ENCODE results near the gene MOG.
"Not testable (repeated sequence)": the region's sequence is repeated elsewhere in the genome, so short reads cannot be mapped to it uniquely, and the experiment has no call there.

MOG gene

GRCh38 chr6:29649701-29650673 is 6.9 kb upstream of the MOG start:
- no peaks in the 10 kb centered on the region for H3K9me3 ChIP-seq (replicated peaks; ENCODE audit: low read length)
- H3K36me3 ChIP-seq (ENCODE audit: insufficient read depth, low read length) = no peaks in the 10 kb centered on the region
- H3K27me3 ChIP-seq (ENCODE audit: control insufficient read depth, insufficient read depth, low read length) = peaks cover 5% of the 10 kb centered on the region
- H3K9ac ChIP-seq (ENCODE audit: low read depth, low read length) = peak overlapping the region; percentile 67
- no peaks in the 10 kb centered on the region for H3K4me1 ChIP-seq (ENCODE audit: control insufficient read depth, insufficient read depth, low read length)
- peak overlapping the region; percentile 84 for H3K4me2 ChIP-seq (ENCODE audit: low read length)
- H3K4me3 ChIP-seq (ENCODE audit: low read length) = peak overlapping the region; percentile 69

GRCh38 chr6:29651413-29652197 is 5.3 kb upstream of the MOG start:
- no peak overlapping the region for H3K4me2 ChIP-seq (ENCODE audit: low read length)
- H3K9me3 ChIP-seq (replicated peaks; ENCODE audit: low read length) = no peaks in the 10 kb centered on the region
- no peaks in the 10 kb centered on the region for H3K4me1 ChIP-seq (ENCODE audit: control insufficient read depth, insufficient read depth, low read length)
- H3K36me3 ChIP-seq (ENCODE audit: insufficient read depth, low read length) = no peaks in the 10 kb centered on the region
- H3K4me3 ChIP-seq (ENCODE audit: low read length) = no peak overlapping the region
- H3K27me3 ChIP-seq (ENCODE audit: control insufficient read depth, insufficient read depth, low read length) = peaks cover 20% of the 10 kb centered on the region
- no peak overlapping the region for H3K9ac ChIP-seq (ENCODE audit: low read depth, low read length)

GRCh38 chr6:29652198-29652584 is 4.7 kb upstream of the MOG start:
- Histone ChIP-seq H3K4me2 (ENCODE audit: low read length) (no peak overlapping the region), H3K4me3 (ENCODE audit: low read length) (no peak overlapping the region), H3K27me3 (ENCODE audit: control insufficient read depth, insufficient read depth, low read length) (peaks cover 23% of the 10 kb centered on the region), H3K4me1 (ENCODE audit: control insufficient read depth, insufficient read depth, low read length) (no peaks in the 10 kb centered on the region), H3K36me3 (ENCODE audit: insufficient read depth, low read length) (no peaks in the 10 kb centered on the region), H3K9me3 (replicated peaks; ENCODE audit: low read length) (no peaks in the 10 kb centered on the region), H3K9ac (ENCODE audit: low read depth, low read length) (no peak overlapping the region)

GRCh38 chr6:29653452-29654038 is 3.3 kb upstream of the MOG start:
- H3K36me3 ChIP-seq (ENCODE audit: insufficient read depth, low read length) = no peaks in the 10 kb centered on the region
- no peaks in the 10 kb centered on the region for H3K4me1 ChIP-seq (ENCODE audit: control insufficient read depth, insufficient read depth, low read length)
- peaks cover 23% of the 10 kb centered on the region for H3K27me3 ChIP-seq (ENCODE audit: control insufficient read depth, insufficient read depth, low read length)
- H3K9ac ChIP-seq (ENCODE audit: low read depth, low read length) = no peak overlapping the region
- no peak overlapping the region for H3K4me2 ChIP-seq (ENCODE audit: low read length)
- H3K4me3 ChIP-seq (ENCODE audit: low read length) = no peak overlapping the region
- H3K9me3 ChIP-seq (replicated peaks; ENCODE audit: low read length) = no peaks in the 10 kb centered on the region

GRCh38 chr6:29655658-29656057 is 1.2 kb upstream of the MOG start:
- Histone ChIP-seq H3K4me1 (ENCODE audit: control insufficient read depth, insufficient read depth, low read length) (no peaks in the 10 kb centered on the region), H3K9ac (ENCODE audit: low read depth, low read length) (no peak overlapping the region), H3K4me3 (ENCODE audit: low read length) (no peak overlapping the region), H3K36me3 (ENCODE audit: insufficient read depth, low read length) (no peaks in the 10 kb centered on the region), H3K27me3 (ENCODE audit: control insufficient read depth, insufficient read depth, low read length) (peaks cover 26% of the 10 kb centered on the region), H3K4me2 (ENCODE audit: low read length) (no peak overlapping the region), H3K9me3 (replicated peaks; ENCODE audit: low read length) (no peaks in the 10 kb centered on the region)

- Histone ChIP-seq H3K9me3 (replicated peaks; ENCODE audit: low read length) (no peaks in the 10 kb centered on the region), H3K4me1 (ENCODE audit: control insufficient read depth, insufficient read depth, low read length) (no peaks in the 10 kb centered on the region), H3K27me3 (ENCODE audit: control insufficient read depth, insufficient read depth, low read length) (peaks cover 27% of the 10 kb centered on the region), H3K9ac (ENCODE audit: low read depth, low read length) (no peak overlapping the region), H3K4me2 (ENCODE audit: low read length) (no peak overlapping the region), H3K36me3 (ENCODE audit: insufficient read depth, low read length) (no peaks in the 10 kb centered on the region), H3K4me3 (ENCODE audit: low read length) (no peak overlapping the region)
Measured at GRCh38 chr6:29656157-29656556, 735 bp upstream of the MOG start.

GRCh38 chr6:29661071-29661470 is 4.2 kb downstream of the MOG start:
- H3K4me1 ChIP-seq (ENCODE audit: control insufficient read depth, insufficient read depth, low read length) = no peaks in the 10 kb centered on the region
- peaks cover 31% of the 10 kb centered on the region for H3K27me3 ChIP-seq (ENCODE audit: control insufficient read depth, insufficient read depth, low read length)
- H3K9me3 ChIP-seq (replicated peaks; ENCODE audit: low read length) = no peaks in the 10 kb centered on the region

GRCh38 chr6:29661502-29662141 is 4.7 kb downstream of the MOG start:
- H3K9ac ChIP-seq (ENCODE audit: low read depth, low read length); H3K36me3 ChIP-seq (ENCODE audit: insufficient read depth, low read length); H3K4me1 ChIP-seq (ENCODE audit: control insufficient read depth, insufficient read depth, low read length); H3K4me3 ChIP-seq (ENCODE audit: low read length); H3K4me2 ChIP-seq (ENCODE audit: low read length); H3K9me3 ChIP-seq (replicated peaks; ENCODE audit: low read length): not testable (repeated sequence)
- H3K27me3 ChIP-seq (ENCODE audit: control insufficient read depth, insufficient read depth, low read length) = peaks cover 31% of the 10 kb centered on the region

More at GRCh38 chr6:29661071-29661470, 4.2 kb downstream of the MOG start:
- Histone ChIP-seq H3K4me3 (ENCODE audit: low read length) (no peak overlapping the region), H3K9ac (ENCODE audit: low read depth, low read length) (no peak overlapping the region), H3K4me2 (ENCODE audit: low read length) (no peak overlapping the region), H3K36me3 (ENCODE audit: insufficient read depth, low read length) (no peaks in the 10 kb centered on the region)

GRCh38 chr6:29663300-29664042 is 6.6 kb downstream of the MOG start:
- Histone ChIP-seq H3K4me3 (ENCODE audit: low read length) (no peak overlapping the region), H3K9me3 (replicated peaks; ENCODE audit: low read length) (no peaks in the 10 kb centered on the region), H3K9ac (ENCODE audit: low read depth, low read length) (no peak overlapping the region), H3K27me3 (ENCODE audit: control insufficient read depth, insufficient read depth, low read length) (peaks cover 41% of the 10 kb centered on the region), H3K36me3 (ENCODE audit: insufficient read depth, low read length) (no peaks in the 10 kb centered on the region), H3K4me2 (ENCODE audit: low read length) (no peak overlapping the region), H3K4me1 (ENCODE audit: control insufficient read depth, insufficient read depth, low read length) (no peaks in the 10 kb centered on the region)

- Histone ChIP-seq H3K9me3 (replicated peaks; ENCODE audit: low read length) (no peaks in the 10 kb centered on the region), H3K27me3 (ENCODE audit: control insufficient read depth, insufficient read depth, low read length) (peaks cover 47% of the 10 kb centered on the region), H3K36me3 (ENCODE audit: insufficient read depth, low read length) (no peaks in the 10 kb centered on the region), H3K4me1 (ENCODE audit: control insufficient read depth, insufficient read depth, low read length) (no peaks in the 10 kb centered on the region), H3K4me3 (ENCODE audit: low read length) (no peak overlapping the region), H3K9ac (ENCODE audit: low read depth, low read length) (no peak overlapping the region), H3K4me2 (ENCODE audit: low read length) (no peak overlapping the region)
Measured at GRCh38 chr6:29665942-29666825, 9.3 kb downstream of the MOG start.
